Activated naive CD8-positive, alpha-beta T cell treated with anti-CD3 and anti-CD28 coated beads for 36 hours (primary cell): ENCODE data around the gene NKD1. TPM values are rescaled to one million over a fixed set of nuclear protein-coding genes. Genes with fewer than 3 reads are reported as not detected.

Experiments used
- DNase-seq: peaks from one replicate; pipeline ENCODE4 v3.0.0; 2021
- H3K27ac Mint-ChIP-seq: one replicate; pipeline ENCODE4 v1.8.0; 2022; ENCODE audit warnings: mild to moderate bottlenecking, moderate library complexity, mixed read lengths
- H3K27me3 Mint-ChIP-seq: one replicate; pipeline ENCODE4 v1.8.0; 2022; ENCODE audit warnings: mild to moderate bottlenecking, mixed read lengths
- H3K36me3 Mint-ChIP-seq: one replicate; pipeline ENCODE4 v1.8.0; 2021; ENCODE audit warnings: mild to moderate bottlenecking, mixed read lengths
- H3K4me1 Mint-ChIP-seq: one replicate; pipeline ENCODE4 v1.8.0; 2021; ENCODE audit warnings: mixed read lengths
- H3K4me3 Mint-ChIP-seq: one replicate; pipeline ENCODE4 v1.8.0; 2022; ENCODE audit warnings: mild to moderate bottlenecking, moderate library complexity, mixed read lengths
- H3K9me3 Mint-ChIP-seq: one replicate; pipeline ENCODE4 v1.8.0; 2022; ENCODE audit warnings: mixed read lengths
- total RNA-seq, 2 experiments: library from RNA; stranded (reverse); gene quantifications; one replicate each; pipeline ENCODE4 v1.2.3, GENCODE V29; 2021

Gene NKD1
- total RNA-seq, 2 experiments from 2014 or later, result 0.86 to 0.87 TPM

DNA sequence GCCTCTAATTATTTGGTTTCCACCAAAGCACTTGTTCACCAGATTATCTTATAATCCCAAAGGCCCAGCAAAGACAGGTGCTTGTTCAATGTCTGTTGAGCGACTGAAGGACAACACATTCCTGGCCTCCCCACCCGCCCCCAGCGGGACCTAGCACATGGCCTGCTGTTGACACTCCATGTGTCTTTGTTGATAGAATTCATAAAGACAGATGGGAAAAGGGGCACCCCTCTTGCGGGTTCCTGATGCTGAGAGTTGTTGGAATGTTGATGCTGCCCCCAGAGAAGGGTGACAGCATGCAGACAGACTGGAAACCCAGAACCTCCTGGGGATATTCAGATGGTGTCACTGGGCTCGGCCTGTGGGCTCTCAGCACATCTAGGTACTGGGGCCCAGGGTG is 96.0 kb downstream of the NKD1 start:
- Mint-ChIP-seq H3K27me3 (peaks cover 4% of the 10 kb centered on the region), H3K36me3 (no peaks in the 10 kb centered on the region), H3K27ac (no peak overlapping the region), H3K4me3 (no peak overlapping the region), H3K4me1 (peaks cover 6% of the 10 kb centered on the region), H3K9me3 (no peaks in the 10 kb centered on the region)
- DNase-seq, result no peak

DNA sequence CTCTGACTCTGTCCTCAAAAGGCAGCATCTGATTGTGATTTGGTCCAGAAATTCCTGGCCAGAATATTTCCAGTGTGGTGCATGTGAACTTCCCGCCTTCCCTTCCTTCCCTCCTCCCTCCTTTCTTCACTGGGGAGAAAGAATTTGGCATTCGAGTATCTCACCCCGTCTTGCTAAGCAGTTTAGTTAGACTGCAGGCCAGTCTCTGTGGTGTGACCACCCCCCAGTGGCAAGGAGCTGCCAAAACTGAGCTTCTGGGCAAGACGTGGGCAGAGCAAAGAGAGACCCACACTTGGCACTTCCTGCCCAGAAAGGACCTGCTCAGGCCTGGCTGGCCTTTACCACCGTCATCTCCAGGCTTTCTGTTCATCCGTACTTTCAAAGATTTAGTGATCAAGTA is 96.5 kb downstream of the NKD1 start:
- H3K4me3 Mint-ChIP-seq, result no peak overlapping the region
- H3K27me3 Mint-ChIP-seq, result peaks cover 4% of the 10 kb centered on the region
- H3K27ac Mint-ChIP-seq, result no peak overlapping the region
- no peaks in the 10 kb centered on the region for H3K36me3 Mint-ChIP-seq
- H3K9me3 Mint-ChIP-seq, result no peaks in the 10 kb centered on the region
- DNase-seq, result peak; percentile 29
- peaks cover 6% of the 10 kb centered on the region for H3K4me1 Mint-ChIP-seq

DNA sequence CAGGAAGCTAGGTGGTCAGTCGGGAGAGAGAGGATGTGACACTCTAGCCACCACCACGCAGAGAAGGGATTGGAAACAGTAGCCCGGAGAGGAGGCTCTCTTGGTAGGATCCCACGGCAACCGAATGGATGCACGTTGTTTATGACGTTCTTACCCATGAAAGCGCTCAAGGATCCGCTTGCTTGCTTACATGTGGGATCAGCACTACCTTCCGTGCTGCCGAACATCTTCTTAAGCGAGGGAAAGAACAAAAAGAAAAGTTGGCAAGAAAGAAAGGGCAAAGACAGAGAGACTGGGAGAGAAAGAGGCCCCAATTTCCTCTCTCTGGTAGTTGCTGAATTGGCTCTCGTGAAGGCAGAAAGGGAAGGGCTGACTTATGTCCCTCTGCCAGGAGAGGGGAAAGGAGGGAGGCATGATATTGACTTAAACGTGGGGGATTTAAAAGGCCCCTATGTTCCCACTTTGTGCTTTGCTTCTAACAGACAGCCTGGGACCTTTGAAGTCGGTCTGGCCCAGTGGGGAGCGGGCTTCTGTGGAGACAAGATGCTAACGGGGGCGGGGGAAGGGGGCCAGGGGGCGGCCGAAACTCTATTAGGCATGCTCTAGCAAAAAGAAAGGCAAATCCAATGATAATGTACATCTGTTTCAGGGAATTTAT is 97.5 kb downstream of the NKD1 start:
- H3K4me1 Mint-ChIP-seq, result peaks cover 6% of the 10 kb centered on the region
- no peak overlapping the region for H3K27ac Mint-ChIP-seq
- no peak overlapping the region for H3K4me3 Mint-ChIP-seq
- no peak for DNase-seq
- no peaks in the 10 kb centered on the region for H3K36me3 Mint-ChIP-seq
- H3K27me3 Mint-ChIP-seq, result peaks cover 4% of the 10 kb centered on the region
- no peaks in the 10 kb centered on the region for H3K9me3 Mint-ChIP-seq

DNA sequence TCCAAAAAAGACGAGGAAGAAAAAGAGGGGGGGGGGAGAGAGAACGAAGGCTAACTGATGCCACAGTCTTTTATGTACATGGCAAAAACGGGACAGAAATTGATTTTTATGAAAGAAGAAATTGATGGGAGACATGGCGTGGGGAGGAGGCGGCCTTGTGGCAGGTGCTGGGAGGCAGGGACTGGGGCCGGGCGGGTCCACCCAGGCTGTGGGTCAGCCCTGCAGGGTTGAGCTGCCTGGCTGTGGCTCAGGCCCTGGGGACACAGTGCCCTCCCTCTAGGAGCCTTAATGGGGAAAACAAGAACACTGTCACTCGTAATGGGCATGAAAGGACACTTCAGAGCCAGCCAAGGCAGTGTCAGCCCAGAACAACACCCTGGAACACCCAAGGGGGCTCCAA is 98.1 kb downstream of the NKD1 start:
- Mint-ChIP-seq H3K9me3 (no peaks in the 10 kb centered on the region), H3K4me1 (peaks cover 6% of the 10 kb centered on the region), H3K4me3 (no peak overlapping the region), H3K27ac (no peak overlapping the region), H3K27me3 (peaks cover 4% of the 10 kb centered on the region), H3K36me3 (no peaks in the 10 kb centered on the region)
- no peak for DNase-seq

DNA sequence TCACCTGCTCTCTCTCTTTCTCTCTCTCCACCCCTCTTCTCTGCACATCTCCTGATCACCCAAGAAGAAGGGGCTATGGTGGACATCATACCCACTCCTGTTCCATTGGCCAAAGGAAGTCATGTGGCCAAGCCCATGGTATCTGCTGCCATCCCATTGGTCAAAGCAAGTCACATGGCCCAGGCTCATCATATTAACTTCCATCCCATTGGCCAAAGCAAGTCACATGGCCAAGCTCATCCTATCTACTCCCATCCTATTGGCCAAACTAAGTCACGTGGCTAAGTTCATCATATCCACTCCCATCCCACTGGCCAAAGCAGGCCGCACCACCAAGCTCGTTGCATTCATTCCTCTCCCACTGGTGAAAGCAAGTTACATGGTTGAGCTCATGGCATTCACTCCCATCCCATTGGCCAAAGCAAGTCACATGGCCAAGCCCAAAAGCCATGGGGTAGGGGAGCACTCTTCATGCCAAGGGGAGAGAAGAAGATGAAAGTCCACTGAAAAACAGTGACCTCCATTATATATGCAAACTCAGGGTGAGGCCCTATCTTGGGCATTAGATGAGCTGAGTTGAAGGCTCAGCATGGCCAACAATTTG is 103.7 kb downstream of the NKD1 start:
- Mint-ChIP-seq H3K36me3 (no peaks in the 10 kb centered on the region), H3K27ac (no peak overlapping the region), H3K4me3 (no peak overlapping the region), H3K27me3 (no peaks in the 10 kb centered on the region), H3K4me1 (no peaks in the 10 kb centered on the region), H3K9me3 (peaks cover 1% of the 10 kb centered on the region)
- DNase-seq, result no peak

DNA sequence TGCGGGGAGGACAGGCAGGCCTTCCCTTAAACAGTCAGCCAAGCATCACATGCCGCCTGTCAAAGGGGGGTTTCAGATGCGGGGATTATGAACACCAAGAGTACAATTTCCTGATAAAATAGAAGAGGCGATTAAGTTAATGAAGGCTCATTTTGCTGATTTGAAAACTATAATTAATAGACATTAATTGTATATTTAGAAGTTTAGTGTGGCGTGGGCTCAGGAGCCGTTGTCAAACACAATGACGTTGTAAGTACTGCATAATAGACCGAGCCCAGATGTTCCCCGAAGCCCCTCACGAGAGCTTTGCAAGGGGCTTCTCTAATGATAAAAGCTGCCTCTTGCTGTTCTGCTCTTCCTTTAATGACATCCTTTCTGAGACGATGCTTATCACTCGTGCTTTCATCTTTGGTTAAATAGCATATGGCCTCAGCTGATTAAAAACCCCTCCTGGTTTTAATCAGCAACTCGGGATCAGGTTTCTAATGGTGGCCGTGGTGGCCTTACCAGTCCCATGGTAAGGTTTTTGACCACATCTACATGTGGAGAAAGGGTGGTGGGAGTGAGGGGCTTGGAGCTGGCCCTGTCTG is 104.7 kb downstream of the NKD1 start:
- H3K27ac Mint-ChIP-seq, result no peak overlapping the region
- H3K4me3 Mint-ChIP-seq, result no peak overlapping the region
- DNase-seq, result no peak
- no peaks in the 10 kb centered on the region for H3K27me3 Mint-ChIP-seq
- no peaks in the 10 kb centered on the region for H3K36me3 Mint-ChIP-seq
- peaks cover 1% of the 10 kb centered on the region for H3K9me3 Mint-ChIP-seq
- H3K4me1 Mint-ChIP-seq, result peaks cover 2% of the 10 kb centered on the region

DNA sequence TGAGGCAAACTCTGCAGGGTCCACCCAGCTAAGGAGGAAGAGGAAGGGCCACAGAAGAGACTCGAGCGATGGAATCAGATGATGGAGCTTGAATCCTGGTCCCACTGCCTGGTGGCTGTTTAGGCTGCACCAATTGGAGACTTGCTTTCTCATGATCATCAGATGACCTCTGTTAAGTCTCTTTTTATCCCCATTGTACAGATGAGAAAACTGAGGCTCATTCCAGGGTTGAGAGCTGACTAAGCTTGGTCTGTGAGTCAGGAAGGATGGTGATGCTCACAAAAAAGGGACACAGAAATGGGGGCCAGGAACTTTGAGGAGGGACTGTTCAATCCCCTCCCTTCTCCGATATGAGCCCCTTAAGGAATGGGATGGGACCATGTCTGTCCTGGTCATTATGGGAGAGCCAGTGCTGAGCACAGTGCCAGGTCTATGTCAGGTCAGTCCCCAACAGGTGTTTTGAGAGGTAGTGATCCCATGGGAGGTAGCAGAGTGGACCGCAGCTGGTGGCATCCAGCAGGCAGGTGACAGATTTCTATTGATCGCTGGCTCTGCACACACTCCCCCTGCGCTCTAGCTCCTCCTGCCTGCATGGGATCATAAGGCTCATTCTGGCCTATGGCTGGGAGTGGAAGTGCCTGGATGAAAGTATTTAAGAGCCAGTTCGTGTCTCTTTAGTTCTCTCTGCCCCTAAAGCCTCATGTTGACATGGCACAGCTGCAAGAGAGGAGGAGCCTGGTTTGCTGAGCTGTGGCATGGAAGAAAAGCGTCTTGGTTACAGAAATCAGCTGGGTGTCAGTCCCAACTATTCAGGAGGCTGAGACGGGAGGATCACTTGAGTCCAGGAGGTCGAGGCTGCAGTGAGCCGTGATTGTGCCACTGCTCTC is 105.7 kb downstream of the NKD1 start:
- H3K27ac Mint-ChIP-seq, result no peak overlapping the region
- peaks cover 1% of the 10 kb centered on the region for H3K9me3 Mint-ChIP-seq

DNA sequence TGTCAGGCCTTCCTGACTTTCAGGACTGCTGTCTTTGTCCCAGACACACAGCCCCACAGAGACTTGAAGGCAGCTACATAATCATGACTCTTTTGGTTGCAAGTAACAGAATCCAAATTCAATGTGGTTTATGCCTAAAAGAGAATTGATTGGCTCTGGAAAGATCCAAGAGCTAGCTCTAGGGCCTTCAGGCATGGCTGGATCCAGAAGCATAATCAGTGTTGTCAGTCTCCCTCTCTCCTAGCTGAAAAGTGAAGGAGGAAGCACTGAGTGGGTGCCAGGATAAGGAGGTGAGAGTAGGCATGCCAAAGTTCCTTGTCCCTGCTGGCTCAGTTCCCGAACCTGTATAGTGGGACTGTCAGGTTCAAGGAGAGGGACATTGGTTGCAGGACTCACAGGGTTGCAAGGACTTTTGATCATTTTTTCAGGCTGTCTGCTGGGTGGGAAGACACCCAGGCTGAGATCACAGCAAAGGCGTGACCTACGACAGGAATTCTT is 107.4 kb downstream of the NKD1 start:
- Mint-ChIP-seq H3K27ac (no peak overlapping the region), H3K36me3 (no peaks in the 10 kb centered on the region), H3K27me3 (no peaks in the 10 kb centered on the region), H3K4me3 (no peak overlapping the region), H3K4me1 (peaks cover 5% of the 10 kb centered on the region), H3K9me3 (peaks cover 1% of the 10 kb centered on the region)
- no peak for DNase-seq

More for the DNA sequence above, 105.7 kb downstream of the NKD1 start:
- no peak overlapping the region for H3K4me3 Mint-ChIP-seq
- H3K27me3 Mint-ChIP-seq, result no peaks in the 10 kb centered on the region
- DNase-seq, result no peak
- no peaks in the 10 kb centered on the region for H3K36me3 Mint-ChIP-seq
- peaks cover 5% of the 10 kb centered on the region for H3K4me1 Mint-ChIP-seq

DNA sequence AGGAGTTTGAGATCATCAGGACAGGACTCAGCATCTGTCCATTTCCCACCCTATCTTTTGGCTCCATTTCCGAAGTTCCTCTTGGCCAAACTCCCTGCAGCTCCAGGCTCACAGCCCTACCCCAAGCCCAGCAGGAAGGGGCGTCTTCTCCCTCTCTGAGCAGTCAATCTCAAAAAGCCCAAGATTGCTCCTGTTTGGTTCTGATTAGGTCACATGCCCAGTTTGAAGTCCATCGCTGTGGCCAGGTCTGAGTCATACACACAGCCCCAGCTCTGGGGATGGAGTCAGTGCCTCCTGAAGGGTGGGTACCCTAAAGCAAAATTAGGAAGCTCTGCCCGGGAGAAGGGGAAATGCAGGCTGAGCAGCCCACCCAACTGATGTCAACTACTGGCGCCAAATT is 109.0 kb downstream of the NKD1 start:
- Mint-ChIP-seq H3K27me3 (no peaks in the 10 kb centered on the region), H3K4me1 (peaks cover 5% of the 10 kb centered on the region), H3K27ac (no peak overlapping the region), H3K4me3 (no peak overlapping the region), H3K36me3 (no peaks in the 10 kb centered on the region), H3K9me3 (no peaks in the 10 kb centered on the region)
- DNase-seq, result no peak

DNA sequence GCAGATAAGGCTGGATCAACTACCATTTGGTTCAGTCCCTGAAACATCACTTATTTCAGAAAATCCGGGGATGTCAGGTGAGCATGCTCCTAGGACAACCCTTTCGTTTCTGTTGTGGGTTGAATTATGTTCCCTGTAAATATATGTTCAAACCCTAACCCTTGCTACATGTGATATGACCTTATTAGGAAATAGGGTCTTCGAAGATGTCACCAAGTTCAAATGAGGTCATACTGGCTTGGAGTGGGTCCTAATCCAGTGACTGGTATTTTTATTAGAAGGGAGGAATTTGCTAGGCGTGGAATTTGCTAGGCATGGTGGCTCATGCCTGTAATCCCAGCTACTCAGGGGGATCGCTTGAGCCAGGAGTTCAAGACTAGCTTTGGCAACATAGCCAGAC is 111.6 kb downstream of the NKD1 start:
- H3K4me3 Mint-ChIP-seq, result no peak overlapping the region
- H3K9me3 Mint-ChIP-seq, result no peaks in the 10 kb centered on the region
- no peaks in the 10 kb centered on the region for H3K27me3 Mint-ChIP-seq
- H3K36me3 Mint-ChIP-seq, result no peaks in the 10 kb centered on the region
- H3K27ac Mint-ChIP-seq, result no peak overlapping the region
- H3K4me1 Mint-ChIP-seq, result peaks cover 6% of the 10 kb centered on the region
- DNase-seq, result no peak

DNA sequence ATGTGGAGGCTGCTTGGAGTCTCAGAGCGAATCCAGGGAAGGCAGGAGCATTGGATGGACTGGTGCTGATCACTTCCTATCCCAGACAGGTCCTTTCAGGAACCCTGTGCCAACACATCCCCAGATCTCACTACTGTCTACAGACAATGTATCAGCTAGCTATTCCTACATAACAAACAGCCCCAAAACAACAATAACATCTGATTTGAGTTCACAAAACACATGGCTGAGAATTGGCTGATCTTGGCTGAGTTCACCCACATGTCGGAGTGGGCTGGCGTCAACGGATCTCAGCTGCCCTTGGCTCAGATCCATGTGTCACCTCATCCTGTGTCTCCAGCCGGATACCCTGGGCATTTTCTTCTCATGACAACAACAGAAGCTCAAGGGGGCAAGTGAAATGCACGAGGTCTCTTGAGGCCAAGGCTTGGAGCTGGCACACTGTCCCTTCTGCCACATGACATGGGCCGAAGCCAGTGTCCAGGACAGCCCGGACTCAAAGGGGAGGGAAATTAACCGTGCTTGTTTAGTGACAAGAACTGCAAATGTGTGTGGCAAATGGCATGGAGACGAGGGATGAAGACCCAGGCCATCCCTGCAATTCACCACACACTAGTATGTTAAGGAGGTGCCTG is 114.2 kb downstream of the NKD1 start:
- DNase-seq, result no peak
- H3K36me3 Mint-ChIP-seq, result no peaks in the 10 kb centered on the region
- H3K9me3 Mint-ChIP-seq, result no peaks in the 10 kb centered on the region
- no peaks in the 10 kb centered on the region for H3K27me3 Mint-ChIP-seq
- H3K4me3 Mint-ChIP-seq, result no peak overlapping the region
- peaks cover 24% of the 10 kb centered on the region for H3K4me1 Mint-ChIP-seq
- H3K27ac Mint-ChIP-seq, result no peak overlapping the region

DNA sequence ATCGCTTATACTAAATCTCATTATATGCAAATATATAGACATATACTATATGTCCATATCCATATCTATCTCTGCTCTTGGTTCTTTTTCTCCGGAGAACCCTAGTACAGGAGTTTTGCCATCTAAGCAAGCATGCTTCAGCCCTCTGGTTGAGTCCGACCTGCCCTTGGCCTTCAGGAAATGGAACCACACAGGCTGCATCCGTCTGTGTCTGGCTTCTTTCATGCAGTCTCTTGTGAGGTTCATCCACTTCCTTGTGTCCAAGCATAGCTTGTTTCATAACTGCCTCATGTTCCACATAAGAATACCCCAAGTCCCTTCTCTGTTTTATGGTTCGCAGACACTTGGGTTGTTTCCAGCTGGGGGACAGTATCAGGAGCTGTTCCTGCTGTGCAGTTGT is 116.1 kb downstream of the NKD1 start:
- no peak overlapping the region for H3K4me3 Mint-ChIP-seq
- no peaks in the 10 kb centered on the region for H3K9me3 Mint-ChIP-seq

DNA sequence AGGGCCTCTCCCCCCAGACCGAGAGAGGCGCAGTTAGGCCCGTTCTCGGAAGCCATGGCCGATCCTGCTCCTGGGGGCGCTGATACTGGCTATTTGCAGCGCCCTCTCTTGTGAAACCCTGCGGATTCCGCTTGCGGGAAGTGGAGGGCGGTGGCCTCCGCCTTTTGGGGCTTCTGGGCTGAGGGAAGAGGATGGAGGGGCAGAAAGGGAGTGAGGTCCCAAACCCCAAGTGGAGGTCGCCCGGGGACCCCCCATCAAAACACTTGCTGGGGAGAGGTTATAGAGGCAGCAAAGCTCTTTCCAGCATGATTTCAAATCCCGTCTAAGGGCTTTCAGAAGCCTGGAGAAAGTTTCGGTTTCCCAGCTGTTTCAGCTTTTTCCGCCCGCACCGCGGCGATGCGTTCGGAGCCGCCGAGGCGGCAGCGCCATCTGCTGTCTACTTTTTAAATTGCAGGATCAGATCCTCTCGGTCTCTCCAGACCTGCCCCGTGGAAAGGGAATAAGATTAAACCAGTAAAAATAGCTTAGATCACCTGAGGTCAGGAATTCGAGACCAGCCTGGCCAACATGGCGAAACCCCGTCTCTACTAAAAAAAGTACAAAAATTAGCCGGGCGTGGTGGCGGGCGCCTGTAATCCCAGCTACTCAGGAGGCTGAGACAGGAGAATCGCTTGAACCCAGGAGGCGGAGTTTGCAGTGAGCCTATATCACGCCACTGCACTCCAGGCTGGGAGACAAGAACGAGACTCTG is 117.1 kb downstream of the NKD1 start:
- Mint-ChIP-seq H3K4me1 (peaks cover 30% of the 10 kb centered on the region), H3K27me3 (no peaks in the 10 kb centered on the region), H3K9me3 (no peaks in the 10 kb centered on the region), H3K36me3 (peaks cover 2% of the 10 kb centered on the region), H3K27ac (peak overlapping the region; percentile 60), H3K4me3 (peak overlapping the region; percentile 55)
- peak; percentile 75 for DNase-seq

More for the DNA sequence above, 116.1 kb downstream of the NKD1 start:
- no peak for DNase-seq
- no peaks in the 10 kb centered on the region for H3K27me3 Mint-ChIP-seq
- peaks cover 30% of the 10 kb centered on the region for H3K4me1 Mint-ChIP-seq
- peaks cover 2% of the 10 kb centered on the region for H3K36me3 Mint-ChIP-seq
- H3K27ac Mint-ChIP-seq, result no peak overlapping the region
